HCT116 (cell line): ENCODE data around the gene LIN28A. TPM values are rescaled to one million over a fixed set of nuclear protein-coding genes. Genes with fewer than 3 reads are reported as not detected.
A peak's percentile ranks its signal among the peaks of the same experiment; 100 is the strongest.

Experiments used
- ATF3 ChIP-seq: IDR thresholded peaks from 2 replicates; pipeline ENCODE4 v1.6.1; 2012
- CBX3 ChIP-seq: IDR thresholded peaks from 2 replicates; pipeline ENCODE4 v1.6.1; 2012; ENCODE audit warnings: low read depth
- EGR1 ChIP-seq: IDR thresholded peaks from 2 replicates; pipeline ENCODE4 v1.6.1; 2012; ENCODE audit warnings: low read depth
- ELF1 ChIP-seq: IDR thresholded peaks from 2 replicates; pipeline ENCODE4 v1.6.1; 2012; ENCODE audit warnings: low read depth, borderline replicate concordance
- EZH2 ChIP-seq: fragments of 200-600 bp; sonication (generic); IDR thresholded peaks from 2 replicates; pipeline ENCODE4 v1.6.1; 2017; ENCODE audit warnings: antibody characterized with exemption, mixed run types
- FOSL1 ChIP-seq: IDR thresholded peaks from 2 replicates; pipeline ENCODE4 v1.6.1; 2012; ENCODE audit warnings: low read depth
- POLR2AphosphoS5 ChIP-seq: IDR thresholded peaks from 2 replicates; pipeline ENCODE4 v1.6.1; 2011; ENCODE audit warnings: mild to moderate bottlenecking, low read depth, low read length, moderate library complexity
- REST ChIP-seq: IDR thresholded peaks from 2 replicates; pipeline ENCODE4 v1.6.1; 2012; ENCODE audit warnings: low read depth
- SP1 ChIP-seq: IDR thresholded peaks from 2 replicates; pipeline ENCODE4 v1.6.1; 2012; ENCODE audit warnings: low read depth
- SRF ChIP-seq: IDR thresholded peaks from 2 replicates; pipeline ENCODE4 v1.6.1; 2012; ENCODE audit warnings: low read depth
- TCF7L2 ChIP-seq: IDR thresholded peaks from 2 replicates; pipeline ENCODE4 v1.7.0; 2011; ENCODE audit warnings: borderline replicate concordance, inconsistent platforms; ENCODE audit not compliant: insufficient read depth, insufficient read length; ENCODE audit errors: extremely low read depth
- ZBTB33 ChIP-seq: IDR thresholded peaks from 2 replicates; pipeline ENCODE4 v1.6.1; 2011; ENCODE audit warnings: mild to moderate bottlenecking, low read length, moderate library complexity; ENCODE audit not compliant: insufficient replicate concordance; ENCODE audit errors: extremely low read depth
- ZFX ChIP-seq: fragments of 450-650 bp; IDR thresholded peaks from 2 replicates; pipeline ENCODE4 v1.6.1; 2017
- ZNF274 ChIP-seq: fragments of 200-500 bp; sonication (Bioruptor generic); IDR thresholded peaks from 2 replicates; pipeline ENCODE4 v1.6.1; 2014; ENCODE audit warnings: mild to moderate bottlenecking, low read depth, low read length, inconsistent platforms
- total RNA-seq: library from RNA; stranded (reverse); gene quantifications from one replicate; pipeline ENCODE4 v1.2.1, GENCODE V29; 2021; ENCODE audit not compliant: unreplicated experiment

The LIN28A gene
- total RNA-seq, 1 experiment from 2014 or later = 1.4 TPM

- TF ChIP-seq REST (no peak), FOSL1 (peak; percentile 98), ZNF274 (no peak), ZFX (no peak), ATF3 (peak; percentile 96; the same call in 1 of the 2 replicates), EZH2 (no peak), TCF7L2 (no peak), ZBTB33 (peak; percentile 47), SP1 (peak; percentile 90), ELF1 (no peak), EGR1 (peak; percentile 54; the same call in 1 of the 2 replicates), POLR2AphosphoS5 (peak; percentile 50; the same call in 1 of the 2 replicates), SRF (peak; percentile 73; the same call in 1 of the 2 replicates), CBX3 (peak; percentile 98)
- TF ChIP-seq, all 23 proteins: peak for 12
Observed at GRCh38 chr1:26387447-26387846, 23.2 kb upstream of the LIN28A start (continued).
